Stimulated activated CD4-positive, alpha-beta T cell treated with anti-CD3 and anti-CD28 coated beads, Interleukin-4, amount 100 ng/mL, for 1 hour (primary cell): ENCODE measurements around the gene MAN2B1.
A peak's percentile ranks its signal among the peaks of the same experiment; 100 is the strongest.
"Not testable (repeated sequence)": the region's sequence is repeated elsewhere in the genome, so short reads cannot be mapped to it uniquely, and the experiment has no call there.

Source experiments
- DNase-seq: peaks from one replicate; pipeline ENCODE4 v3.0.0-alpha.2; 2020

Gene MAN2B1

GRCh38 chr19:12656899-12657571, 9.5 kb downstream of the MAN2B1 start:
- peak; percentile 35 for DNase-seq

DNA sequence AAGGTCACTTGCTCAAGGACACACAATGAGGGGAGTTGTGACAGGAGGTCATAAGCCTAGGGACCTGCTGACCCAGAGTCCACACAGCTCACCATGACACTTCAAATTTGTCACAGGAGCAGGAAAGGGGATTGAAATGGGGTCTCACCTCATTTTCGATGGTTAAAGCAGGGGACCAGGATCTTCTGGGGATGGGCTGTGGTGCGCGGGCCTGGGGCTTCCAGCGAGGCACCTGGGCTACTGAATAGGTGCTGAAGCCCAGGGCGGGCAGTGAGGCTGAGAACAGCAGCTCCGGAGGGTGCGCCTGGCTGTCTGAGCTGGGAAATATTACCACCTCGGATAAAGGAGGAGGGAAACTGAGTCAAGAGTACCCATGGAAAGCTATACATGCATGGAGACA, 11.0 kb downstream of the MAN2B1 start:
- DNase-seq = no peak

GRCh38 chr19:12652219-12652618, 14.3 kb downstream of the MAN2B1 start:
- no peak for DNase-seq

- no peak for DNase-seq
These were observed 16.6 kb downstream of the MAN2B1 start for GRCh38 chr19:12649941-12650340.

DNA sequence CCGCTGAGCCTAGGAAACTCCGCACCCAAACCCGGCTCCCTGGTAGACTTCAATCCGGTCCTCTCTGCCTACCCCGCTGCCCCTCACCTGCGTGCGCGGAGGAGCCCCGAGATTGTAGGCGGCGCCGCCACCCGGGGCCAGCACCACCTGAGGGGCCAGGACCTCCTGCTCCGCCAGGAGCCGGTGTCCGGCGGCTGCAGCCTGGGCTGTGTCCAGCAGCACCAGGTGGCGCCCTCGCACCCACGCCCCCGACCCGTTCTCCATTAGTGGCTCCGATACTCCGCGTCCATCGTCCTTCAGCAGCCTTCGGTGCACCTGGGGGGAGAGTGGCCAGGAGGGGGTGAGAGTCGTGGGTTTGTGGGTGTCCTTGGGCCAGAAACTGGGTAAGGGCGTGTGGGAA, 18.5 kb downstream of the MAN2B1 start:
- no peak for DNase-seq

DNA sequence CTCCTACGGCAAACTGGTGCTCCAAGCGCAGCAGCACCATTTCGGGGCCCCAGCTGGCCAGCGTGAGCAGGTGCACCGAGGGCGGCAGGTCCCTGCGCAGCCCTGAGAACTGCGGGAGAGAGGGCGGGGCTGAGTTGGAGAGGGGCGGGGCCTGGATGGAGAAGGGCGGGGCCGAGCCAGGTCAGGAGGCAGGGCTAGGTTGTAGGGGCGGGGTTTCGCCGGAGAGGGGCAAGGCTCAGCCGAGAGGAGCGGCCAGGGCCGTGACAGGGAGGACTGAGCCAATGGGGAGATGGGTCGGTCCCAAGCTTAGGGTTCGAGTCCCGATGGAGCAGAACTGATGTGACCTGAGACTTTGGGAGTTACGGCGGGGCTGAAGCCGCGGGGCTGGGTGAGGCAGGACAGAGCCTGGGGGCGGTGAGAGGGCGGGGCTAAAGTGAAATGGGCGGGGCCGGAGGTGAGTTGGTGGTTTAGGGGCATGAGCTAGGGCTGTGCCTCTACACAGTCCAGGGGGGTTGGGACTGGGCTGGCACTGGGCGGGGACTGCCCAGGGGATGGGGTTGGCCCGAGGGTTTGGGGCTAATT, 19.0 kb downstream of the MAN2B1 start:
- DNase-seq = peak; percentile 39

- DNase-seq = no peak
These were observed 19.5 kb downstream of the MAN2B1 start for GRCh38 chr19:12647047-12647446.

GRCh38 chr19:12646551-12646950, 20.0 kb downstream of the MAN2B1 start:
- DNase-seq = no peak

DNA sequence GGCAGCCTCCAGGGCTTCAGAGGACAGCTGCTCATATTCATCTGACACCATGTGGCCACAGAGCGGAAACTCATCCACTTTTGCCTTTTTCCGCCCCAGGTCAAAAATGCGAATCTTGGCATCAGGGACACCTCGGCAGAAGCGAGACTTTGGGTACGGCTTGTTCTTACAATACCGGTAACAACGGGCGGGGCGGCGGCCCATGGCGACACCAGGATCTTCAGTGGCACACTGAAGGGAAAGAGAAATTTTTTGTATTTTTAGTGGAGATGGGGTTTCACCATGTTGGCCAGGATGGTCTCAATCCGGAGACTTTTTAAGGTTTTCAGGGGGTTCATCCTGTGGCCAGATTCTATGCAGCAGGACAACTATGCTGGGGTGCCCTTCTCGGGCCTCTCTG, 22.8 kb downstream of the MAN2B1 start:
- not testable (repeated sequence) for DNase-seq

DNA sequence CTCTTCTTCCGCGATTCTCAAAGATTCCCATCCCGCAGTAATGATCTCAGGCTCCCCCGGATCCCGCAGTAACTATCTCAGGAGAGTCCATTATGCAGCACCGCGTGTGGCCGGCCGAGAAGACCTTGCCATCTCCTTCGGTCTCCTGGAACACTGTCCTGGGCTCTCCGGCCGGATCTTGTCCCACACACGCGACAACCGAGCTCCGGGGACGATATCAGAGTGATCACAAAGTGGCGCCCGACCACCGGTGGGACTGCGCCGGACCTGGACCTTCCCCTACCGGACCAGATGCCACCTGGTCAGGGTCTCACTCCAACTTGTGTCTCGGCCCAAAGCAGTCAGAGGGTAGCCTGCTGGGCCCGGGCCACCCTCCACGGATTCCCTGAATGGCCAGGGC, 24.0 kb downstream of the MAN2B1 start:
- no peak for DNase-seq

GRCh38 chr19:12641456-12641855, 25.1 kb downstream of the MAN2B1 start:
- DNase-seq = no peak

- peak; percentile 86 for DNase-seq
These were observed 26.5 kb downstream of the MAN2B1 start for GRCh38 chr19:12639901-12640613.

DNA sequence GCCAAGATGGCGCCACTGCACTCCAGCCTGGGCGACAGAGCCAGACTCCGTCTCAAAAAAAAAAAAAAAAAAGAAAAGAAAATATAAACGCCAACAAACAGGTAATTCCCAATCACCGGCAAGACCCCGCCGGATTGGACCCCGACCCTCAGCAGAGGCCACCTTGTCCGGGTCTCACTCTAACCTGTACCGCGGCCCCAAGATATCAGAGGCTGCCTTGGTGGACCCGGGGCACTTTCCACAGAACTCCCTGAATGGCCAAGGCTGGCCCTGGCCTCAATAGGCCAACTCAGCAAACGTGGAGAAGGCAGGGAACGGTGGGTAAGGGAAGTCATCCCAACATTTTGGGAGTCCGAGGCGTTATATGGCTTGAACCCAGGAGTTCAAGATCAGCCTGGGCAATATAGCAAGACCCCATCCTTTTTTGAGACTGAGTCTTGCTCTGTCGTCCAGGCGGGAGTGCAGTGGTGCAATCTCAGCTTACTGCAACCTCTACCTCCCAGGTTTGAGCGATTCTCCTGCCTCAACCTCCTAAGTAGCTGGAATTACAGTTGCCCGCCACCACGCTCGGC, 27.8 kb downstream of the MAN2B1 start:
- no peak for DNase-seq

- DNase-seq = no peak
These were observed 29.9 kb downstream of the MAN2B1 start for GRCh38 chr19:12636631-12637030.

- no peak for DNase-seq
These were observed 37.3 kb downstream of the MAN2B1 start for GRCh38 chr19:12629215-12629614.

DNA sequence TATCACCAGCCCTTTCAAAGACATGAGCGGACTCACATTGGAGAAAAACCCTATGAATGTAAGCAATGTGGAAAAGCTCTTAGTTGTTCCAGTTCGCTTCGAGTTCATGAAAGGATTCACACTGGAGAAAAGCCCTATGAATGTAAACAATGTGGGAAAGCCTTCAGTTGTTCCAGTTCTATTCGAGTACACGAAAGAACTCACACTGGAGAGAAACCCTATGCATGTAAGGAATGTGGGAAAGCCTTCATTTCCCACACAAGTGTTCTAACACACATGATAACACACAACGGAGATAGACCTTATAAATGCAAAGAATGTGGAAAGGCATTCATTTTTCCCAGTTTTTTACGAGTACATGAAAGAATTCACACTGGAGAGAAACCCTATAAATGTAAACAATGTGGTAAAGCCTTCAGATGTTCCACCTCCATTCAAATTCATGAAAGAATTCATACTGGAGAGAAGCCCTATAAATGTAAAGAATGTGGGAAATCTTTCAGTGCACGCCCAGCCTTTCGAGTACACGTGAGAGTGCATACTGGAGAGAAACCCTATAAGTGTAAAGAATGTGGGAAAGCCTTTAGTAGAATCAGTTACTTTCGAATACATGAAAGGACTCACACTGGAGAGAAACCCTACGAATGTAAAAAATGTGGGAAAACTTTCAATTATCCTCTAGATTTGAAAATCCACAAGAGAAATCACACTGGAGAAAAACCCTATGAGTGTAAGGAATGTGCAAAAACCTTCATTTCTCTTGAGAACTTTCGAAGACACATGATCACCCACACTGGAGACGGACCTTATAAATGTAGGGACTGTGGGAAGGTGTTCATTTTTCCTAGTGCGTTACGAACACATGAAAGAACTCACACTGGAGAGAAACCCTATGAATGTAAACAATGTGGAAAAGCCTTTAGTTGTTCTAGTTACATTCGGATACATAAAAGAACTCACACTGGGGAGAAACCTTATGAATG, 38.2 kb downstream of the MAN2B1 start:
- no peak for DNase-seq

- DNase-seq = no peak
These were observed 39.6 kb downstream of the MAN2B1 start for GRCh38 chr19:12626958-12627357.

- no peak for DNase-seq
These were observed 43.0 kb downstream of the MAN2B1 start for GRCh38 chr19:12623361-12624031.

DNA sequence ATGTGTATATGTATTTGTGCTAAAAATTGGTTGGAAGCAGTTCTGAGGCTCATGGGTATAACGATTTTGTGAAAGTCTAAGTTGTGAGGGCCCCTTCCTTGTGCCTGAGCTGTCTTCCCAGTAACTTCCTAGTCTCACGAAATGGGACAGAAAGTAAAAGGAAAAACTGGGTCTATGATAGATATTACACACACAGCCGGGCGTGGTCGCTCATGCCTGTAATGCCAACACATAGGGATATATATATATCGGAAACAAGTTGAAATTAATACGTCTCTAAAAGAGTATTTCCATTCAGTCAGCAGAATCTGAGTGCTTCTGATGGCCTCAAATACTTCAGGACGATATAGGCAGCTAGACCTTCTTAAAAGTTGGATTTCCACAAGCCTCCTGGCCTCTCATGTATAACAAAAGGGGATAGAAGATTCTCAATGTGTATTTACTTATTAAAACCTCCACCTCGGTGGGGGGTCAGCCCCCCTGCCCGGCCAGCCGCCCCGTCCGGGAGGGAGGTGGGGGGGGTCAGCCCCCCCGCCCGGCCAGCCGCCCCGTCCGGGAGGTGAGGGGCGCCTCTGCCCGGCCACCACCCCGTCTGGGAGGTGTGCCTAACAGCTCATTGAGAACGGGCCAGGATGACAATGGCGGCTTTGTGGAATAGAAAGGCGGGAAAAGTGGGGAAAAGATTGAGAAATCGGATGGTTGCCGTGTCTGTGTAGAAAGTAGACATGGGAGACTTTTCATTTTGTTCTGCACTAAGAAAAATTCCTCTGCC, 45.1 kb downstream of the MAN2B1 start:
- not testable (repeated sequence) for DNase-seq

GRCh38 chr19:12617646-12618045, 48.9 kb downstream of the MAN2B1 start:
- no peak for DNase-seq

GRCh38 chr19:12611361-12611699, 55.2 kb downstream of the MAN2B1 start:
- no peak for DNase-seq
